HuH-7.5 (cell line): ENCODE data around the gene PITX1.

ENCODE experiments used
- DNase-seq: peaks from one replicate; pipeline ENCODE4 v3.0.0; 2011; ENCODE audit warnings: low spot score

PITX1 gene

GRCh38 chr5:135029477-135030122 is 4.4 kb downstream of the PITX1 start:
- no peak for DNase-seq

- DNase-seq, result no peak
Measured at GRCh38 chr5:135028791-135029476, 5.1 kb downstream of the PITX1 start.

- no peak for DNase-seq
Measured at GRCh38 chr5:135027697-135028615, 6.1 kb downstream of the PITX1 start.

- no peak for DNase-seq
Measured at GRCh38 chr5:135027266-135027696, 6.7 kb downstream of the PITX1 start.

GRCh38 chr5:135026645-135027265 is 7.3 kb downstream of the PITX1 start:
- no peak for DNase-seq

GRCh38 chr5:135025730-135026644 is 8.0 kb downstream of the PITX1 start:
- DNase-seq, result no peak

GRCh38 chr5:135024956-135025729 is 8.9 kb downstream of the PITX1 start:
- DNase-seq, result no peak

- no peak for DNase-seq
Measured at GRCh38 chr5:135020111-135020895, 13.7 kb downstream of the PITX1 start.

GRCh38 chr5:135019314-135019713 is 14.7 kb downstream of the PITX1 start:
- no peak for DNase-seq

GRCh38 chr5:135018457-135018856 is 15.6 kb downstream of the PITX1 start:
- no peak for DNase-seq

GRCh38 chr5:135016861-135017290 is 17.2 kb downstream of the PITX1 start:
- DNase-seq, result no peak

- no peak for DNase-seq
Measured at GRCh38 chr5:135015942-135016341, 18.1 kb downstream of the PITX1 start.

- no peak for DNase-seq
Measured at GRCh38 chr5:135013947-135014570, 20.0 kb downstream of the PITX1 start.

GRCh38 chr5:135013445-135013844 is 20.6 kb downstream of the PITX1 start:
- no peak for DNase-seq

- DNase-seq, result no peak
Measured at GRCh38 chr5:135012951-135013391, 21.1 kb downstream of the PITX1 start.

- no peak for DNase-seq
Measured at GRCh38 chr5:135012033-135012588, 21.9 kb downstream of the PITX1 start.

- no peak for DNase-seq
Measured at GRCh38 chr5:135011355-135012032, 22.5 kb downstream of the PITX1 start.
